ENCODE data around the gene GPHN.
"Not testable (repeated sequence)": the region's sequence is repeated elsewhere in the genome, so short reads cannot be mapped to it uniquely, and the experiment has no call there.

GPHN gene

GRCh38 chr14:66530526-66530925 is 22.6 kb downstream of the GPHN start:
- Histone ChIP-seq H3K9me3 (ENCODE audit: control insufficient read depth in 5 of 5, low read length in 5 of 5) (no peaks in the 10 kb centered on the region), H3K4me1 (ENCODE audit: control insufficient read depth in 5 of 5, insufficient read depth in 5 of 5, low read length in 5 of 5) (peaks cover 0 to 3% (median 0%) of the 10 kb centered on the region in 5 donors), H3K36me3 (ENCODE audit: control insufficient read depth in 5 of 5, insufficient read depth in 5 of 5, low read length in 5 of 5) (no peaks in the 10 kb centered on the region), H3K27ac (ENCODE audit: low read depth, low read length) (no peak overlapping the region), H3K9ac (ENCODE audit: low read length in 5 of 5) (no peak overlapping the region), H3K27me3 (ENCODE audit: control insufficient read depth in 5 of 5, insufficient read depth in 4 of 5, low read length in 5 of 5) (no peaks in the 10 kb centered on the region), H3K4me3 (ENCODE audit: low read depth in 1 of 5, low read length in 5 of 5) (no peak overlapping the region)

GRCh38 chr14:66539034-66539433 is 31.1 kb downstream of the GPHN start:
- no peak overlapping the region for H3K27ac ChIP-seq (ENCODE audit: low read depth, low read length)
- H3K9me3 ChIP-seq (ENCODE audit: control insufficient read depth in 5 of 5, low read length in 5 of 5) = no peaks in the 10 kb centered on the region
- H3K4me3 ChIP-seq (ENCODE audit: low read depth in 1 of 5, low read length in 5 of 5) = no peak overlapping the region
- H3K9ac ChIP-seq (ENCODE audit: low read length in 5 of 5) = no peak overlapping the region
- no peaks in the 10 kb centered on the region for H3K4me1 ChIP-seq (ENCODE audit: control insufficient read depth in 5 of 5, insufficient read depth in 5 of 5, low read length in 5 of 5)
- no peaks in the 10 kb centered on the region for H3K27me3 ChIP-seq (ENCODE audit: control insufficient read depth in 5 of 5, insufficient read depth in 4 of 5, low read length in 5 of 5)
- H3K36me3 ChIP-seq (ENCODE audit: control insufficient read depth in 5 of 5, insufficient read depth in 5 of 5, low read length in 5 of 5) = no peaks in the 10 kb centered on the region

GRCh38 chr14:66540038-66540437 is 32.1 kb downstream of the GPHN start:
- Histone ChIP-seq H3K4me3 (ENCODE audit: low read depth in 1 of 5, low read length in 5 of 5) (no peak overlapping the region), H3K4me1 (ENCODE audit: control insufficient read depth in 5 of 5, insufficient read depth in 5 of 5, low read length in 5 of 5) (no peaks in the 10 kb centered on the region), H3K9ac (ENCODE audit: low read length in 5 of 5) (no peak overlapping the region), H3K27ac (ENCODE audit: low read depth, low read length) (no peak overlapping the region), H3K27me3 (ENCODE audit: control insufficient read depth in 5 of 5, insufficient read depth in 4 of 5, low read length in 5 of 5) (no peaks in the 10 kb centered on the region), H3K9me3 (ENCODE audit: control insufficient read depth in 5 of 5, low read length in 5 of 5) (no peaks in the 10 kb centered on the region), H3K36me3 (ENCODE audit: control insufficient read depth in 5 of 5, insufficient read depth in 5 of 5, low read length in 5 of 5) (no peaks in the 10 kb centered on the region)

GRCh38 chr14:66541627-66542026 is 33.7 kb downstream of the GPHN start:
- Histone ChIP-seq H3K36me3 (ENCODE audit: control insufficient read depth in 5 of 5, insufficient read depth in 5 of 5, low read length in 5 of 5) (no peaks in the 10 kb centered on the region), H3K27me3 (ENCODE audit: control insufficient read depth in 5 of 5, insufficient read depth in 4 of 5, low read length in 5 of 5) (no peaks in the 10 kb centered on the region), H3K4me3 (ENCODE audit: low read depth in 1 of 5, low read length in 5 of 5) (no peak overlapping the region), H3K9ac (ENCODE audit: low read length in 5 of 5) (no peak overlapping the region), H3K4me1 (ENCODE audit: control insufficient read depth in 5 of 5, insufficient read depth in 5 of 5, low read length in 5 of 5) (no peaks in the 10 kb centered on the region), H3K27ac (ENCODE audit: low read depth, low read length) (no peak overlapping the region), H3K9me3 (ENCODE audit: control insufficient read depth in 5 of 5, low read length in 5 of 5) (no peaks in the 10 kb centered on the region)

GRCh38 chr14:66543996-66544395 is 36.0 kb downstream of the GPHN start:
- Histone ChIP-seq H3K9me3 (ENCODE audit: control insufficient read depth in 5 of 5, low read length in 5 of 5) (no peaks in the 10 kb centered on the region), H3K27ac (ENCODE audit: low read depth, low read length) (no peak overlapping the region), H3K9ac (ENCODE audit: low read length in 5 of 5) (no peak overlapping the region), H3K4me3 (ENCODE audit: low read depth in 1 of 5, low read length in 5 of 5) (no peak overlapping the region), H3K4me1 (ENCODE audit: control insufficient read depth in 5 of 5, insufficient read depth in 5 of 5, low read length in 5 of 5) (no peaks in the 10 kb centered on the region), H3K36me3 (ENCODE audit: control insufficient read depth in 5 of 5, insufficient read depth in 5 of 5, low read length in 5 of 5) (no peaks in the 10 kb centered on the region), H3K27me3 (ENCODE audit: control insufficient read depth in 5 of 5, insufficient read depth in 4 of 5, low read length in 5 of 5) (no peaks in the 10 kb centered on the region)

GRCh38 chr14:66545191-66545590 is 37.2 kb downstream of the GPHN start:
- not testable (repeated sequence) for H3K9me3 ChIP-seq (ENCODE audit: control insufficient read depth in 5 of 5, low read length in 5 of 5); H3K27me3 ChIP-seq (ENCODE audit: control insufficient read depth in 5 of 5, insufficient read depth in 4 of 5, low read length in 5 of 5); H3K4me3 ChIP-seq (ENCODE audit: low read depth in 1 of 5, low read length in 5 of 5); H3K27ac ChIP-seq (ENCODE audit: low read depth, low read length); H3K4me1 ChIP-seq (ENCODE audit: control insufficient read depth in 5 of 5, insufficient read depth in 5 of 5, low read length in 5 of 5); H3K9ac ChIP-seq (ENCODE audit: low read length in 5 of 5); H3K36me3 ChIP-seq (ENCODE audit: control insufficient read depth in 5 of 5, insufficient read depth in 5 of 5, low read length in 5 of 5)

GRCh38 chr14:66545751-66546150 is 37.8 kb downstream of the GPHN start:
- not testable (repeated sequence) for H3K4me1 ChIP-seq (ENCODE audit: control insufficient read depth in 5 of 5, insufficient read depth in 5 of 5, low read length in 5 of 5); H3K27ac ChIP-seq (ENCODE audit: low read depth, low read length); H3K9me3 ChIP-seq (ENCODE audit: control insufficient read depth in 5 of 5, low read length in 5 of 5); H3K27me3 ChIP-seq (ENCODE audit: control insufficient read depth in 5 of 5, insufficient read depth in 4 of 5, low read length in 5 of 5); H3K36me3 ChIP-seq (ENCODE audit: control insufficient read depth in 5 of 5, insufficient read depth in 5 of 5, low read length in 5 of 5); H3K4me3 ChIP-seq (ENCODE audit: low read depth in 1 of 5, low read length in 5 of 5); H3K9ac ChIP-seq (ENCODE audit: low read length in 5 of 5)

GRCh38 chr14:66563731-66564130 is 55.8 kb downstream of the GPHN start:
- Histone ChIP-seq H3K4me1 (ENCODE audit: control insufficient read depth in 5 of 5, insufficient read depth in 5 of 5, low read length in 5 of 5) (no peaks in the 10 kb centered on the region), H3K36me3 (ENCODE audit: control insufficient read depth in 5 of 5, insufficient read depth in 5 of 5, low read length in 5 of 5) (no peaks in the 10 kb centered on the region), H3K4me3 (ENCODE audit: low read depth in 1 of 5, low read length in 5 of 5) (no peak overlapping the region), H3K27ac (ENCODE audit: low read depth, low read length) (no peak overlapping the region), H3K27me3 (ENCODE audit: control insufficient read depth in 5 of 5, insufficient read depth in 4 of 5, low read length in 5 of 5) (no peaks in the 10 kb centered on the region), H3K9me3 (ENCODE audit: control insufficient read depth in 5 of 5, low read length in 5 of 5) (peaks cover 0 to 2% (median 0%) of the 10 kb centered on the region in 5 donors), H3K9ac (ENCODE audit: low read length in 5 of 5) (no peak overlapping the region)

- Histone ChIP-seq H3K9ac (ENCODE audit: low read length in 5 of 5) (no peak overlapping the region), H3K9me3 (ENCODE audit: control insufficient read depth in 5 of 5, low read length in 5 of 5) (peaks cover 0 to 7% (median 0%) of the 10 kb centered on the region in 5 donors), H3K4me3 (ENCODE audit: low read depth in 1 of 5, low read length in 5 of 5) (no peak overlapping the region), H3K27me3 (ENCODE audit: control insufficient read depth in 5 of 5, insufficient read depth in 4 of 5, low read length in 5 of 5) (no peaks in the 10 kb centered on the region), H3K36me3 (ENCODE audit: control insufficient read depth in 5 of 5, insufficient read depth in 5 of 5, low read length in 5 of 5) (no peaks in the 10 kb centered on the region), H3K27ac (ENCODE audit: low read depth, low read length) (no peak overlapping the region), H3K4me1 (ENCODE audit: control insufficient read depth in 5 of 5, insufficient read depth in 5 of 5, low read length in 5 of 5) (no peaks in the 10 kb centered on the region)
Observed at GRCh38 chr14:66568220-66568619, 60.3 kb downstream of the GPHN start.

- H3K9ac ChIP-seq (ENCODE audit: low read length in 5 of 5) = no peak overlapping the region
- H3K4me3 ChIP-seq (ENCODE audit: low read depth in 1 of 5, low read length in 5 of 5) = no peak overlapping the region
- H3K36me3 ChIP-seq (ENCODE audit: control insufficient read depth in 5 of 5, insufficient read depth in 5 of 5, low read length in 5 of 5) = no peaks in the 10 kb centered on the region
- no peaks in the 10 kb centered on the region for H3K27me3 ChIP-seq (ENCODE audit: control insufficient read depth in 5 of 5, insufficient read depth in 4 of 5, low read length in 5 of 5)
- no peaks in the 10 kb centered on the region for H3K4me1 ChIP-seq (ENCODE audit: control insufficient read depth in 5 of 5, insufficient read depth in 5 of 5, low read length in 5 of 5)
- H3K27ac ChIP-seq (ENCODE audit: low read depth, low read length) = no peak overlapping the region
- H3K9me3 ChIP-seq (ENCODE audit: control insufficient read depth in 5 of 5, low read length in 5 of 5) = peaks cover 3 to 24% (median 20%) of the 10 kb centered on the region in 5 donors
Observed at GRCh38 chr14:66572826-66573225, 64.9 kb downstream of the GPHN start.

- H3K4me1 ChIP-seq (ENCODE audit: control insufficient read depth in 5 of 5, insufficient read depth in 5 of 5, low read length in 5 of 5) = no peaks in the 10 kb centered on the region
- H3K27ac ChIP-seq (ENCODE audit: low read depth, low read length) = no peak overlapping the region
- no peaks in the 10 kb centered on the region for H3K27me3 ChIP-seq (ENCODE audit: control insufficient read depth in 5 of 5, insufficient read depth in 4 of 5, low read length in 5 of 5)
- no peak overlapping the region for H3K4me3 ChIP-seq (ENCODE audit: low read depth in 1 of 5, low read length in 5 of 5)
- H3K9me3 ChIP-seq (ENCODE audit: control insufficient read depth in 5 of 5, low read length in 5 of 5) = peaks cover 3 to 25% (median 22%) of the 10 kb centered on the region in 5 donors
- H3K9ac ChIP-seq (ENCODE audit: low read length in 5 of 5) = no peak overlapping the region
- H3K36me3 ChIP-seq (ENCODE audit: control insufficient read depth in 5 of 5, insufficient read depth in 5 of 5, low read length in 5 of 5) = no peaks in the 10 kb centered on the region
Observed at GRCh38 chr14:66575014-66575413, 67.1 kb downstream of the GPHN start.

Data from subcutaneous abdominal adipose tissue (tissue), 5 donors.